Hematopoietic multipotent progenitor cell treated with erythropoietin and hydrocortisone succinate and interleukin-3 and kit ligand, for 8 days (in vitro differentiated cells): ENCODE data around the gene IFITM1.
A peak's percentile ranks its signal among the peaks of the same experiment; 100 is the strongest.

Experiments
- DNase-seq: peaks from one replicate; pipeline ENCODE4 v3.0.0-alpha.2; 2015

IFITM1 gene

DNA sequence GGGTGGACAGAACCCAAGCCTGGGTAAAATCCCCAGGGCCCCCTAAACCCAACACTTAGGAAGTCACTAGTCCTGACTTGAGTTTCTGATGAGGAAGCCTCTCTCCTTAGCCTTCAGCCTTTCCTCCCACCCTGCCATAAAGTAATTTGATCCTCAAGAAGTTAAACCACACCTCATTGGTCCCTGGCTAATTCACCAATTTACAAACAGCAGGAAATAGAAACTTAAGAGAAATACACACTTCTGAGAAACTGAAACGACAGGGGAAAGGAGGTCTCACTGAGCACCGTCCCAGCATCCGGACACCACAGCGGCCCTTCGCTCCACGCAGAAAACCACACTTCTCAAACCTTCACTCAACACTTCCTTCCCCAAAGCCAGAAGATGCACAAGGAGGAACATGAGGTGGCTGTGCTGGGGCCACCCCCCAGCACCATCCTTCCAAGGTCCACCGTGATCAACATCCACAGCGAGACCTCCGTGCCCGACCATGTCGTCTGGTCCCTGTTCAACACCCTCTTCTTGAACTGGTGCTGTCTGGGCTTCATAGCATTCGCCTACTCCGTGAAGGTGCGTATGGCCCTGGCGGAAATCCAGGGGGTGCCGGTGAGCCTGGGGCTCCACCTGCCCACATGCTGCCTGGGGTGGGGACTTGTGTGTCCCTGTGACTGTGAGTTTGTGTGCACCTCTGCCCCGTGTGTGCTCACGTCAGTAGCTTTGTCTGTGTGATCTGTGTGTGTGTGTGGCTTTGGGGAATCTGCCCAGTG is at the start of gene IFITM1:
Gene IFITM1 (plus strand): TSS at position 254 of the 767 bp plus-strand sequence. CDS start 131 bp downstream, at position 385.
- peak; percentile 53 for DNase-seq

DNA sequence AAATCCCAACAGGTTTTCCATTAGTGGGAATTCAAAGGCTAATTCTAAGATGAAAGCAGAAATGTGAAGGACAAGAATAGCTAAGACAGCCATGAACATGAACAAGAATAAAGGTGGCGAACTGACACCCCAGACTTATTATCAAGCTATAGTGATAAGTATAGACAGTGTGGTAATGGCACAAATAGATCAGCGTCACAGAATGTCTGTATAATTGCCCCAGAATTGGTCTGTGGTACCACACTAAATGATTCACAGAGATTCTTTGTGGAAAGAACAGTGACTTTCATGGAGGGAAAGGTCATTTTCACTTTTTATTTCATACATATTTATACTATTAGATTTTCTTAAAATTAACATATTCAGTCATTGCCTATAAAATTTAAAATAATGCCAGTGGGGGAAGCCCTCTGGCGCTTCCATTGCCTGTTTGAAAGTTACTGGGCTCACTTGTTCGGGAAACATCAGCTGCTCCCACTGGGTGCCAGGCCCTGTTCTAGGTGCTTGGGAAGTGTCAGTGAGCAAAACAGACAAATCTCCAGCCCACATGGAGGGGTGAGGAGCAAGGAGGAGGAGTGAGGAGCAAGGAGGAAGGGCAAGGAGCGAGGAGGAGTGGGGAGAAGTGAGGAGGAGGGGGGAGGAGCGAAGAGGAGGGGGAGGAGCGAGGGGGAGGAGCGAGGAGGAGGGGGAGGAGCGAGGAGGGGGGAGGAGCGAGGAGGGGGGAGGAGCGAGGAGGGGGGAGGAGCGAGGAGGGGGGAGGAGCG is 47.0 kb upstream of the IFITM1 start:
- peak; percentile 40 for DNase-seq

DNA sequence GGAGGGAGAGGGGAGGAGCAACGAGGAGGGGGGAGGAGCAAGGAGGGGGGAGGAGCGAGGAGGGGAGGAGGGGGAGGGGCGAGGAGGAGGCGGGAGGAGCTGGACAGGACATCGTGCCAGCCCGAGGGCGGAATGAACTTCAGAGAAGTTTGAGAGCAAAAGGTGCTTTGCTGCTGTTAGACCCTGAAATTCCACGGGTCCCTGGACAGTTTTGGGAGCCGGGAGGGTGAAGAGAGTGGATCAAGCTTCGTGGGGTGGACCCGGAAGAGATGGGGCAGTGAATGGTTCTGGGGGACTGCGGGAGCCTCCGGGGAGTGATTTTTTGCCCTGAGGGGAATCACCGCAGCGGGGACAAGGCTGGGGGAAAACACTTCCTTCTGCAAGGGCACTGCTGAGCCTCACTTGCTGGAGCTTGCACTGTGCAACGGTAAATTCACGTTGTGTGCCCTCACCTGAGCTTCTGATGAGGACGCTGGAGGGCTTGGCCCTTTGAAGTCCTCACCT is 46.3 kb upstream of the IFITM1 start:
- DNase-seq, result peak; percentile 65

DNA sequence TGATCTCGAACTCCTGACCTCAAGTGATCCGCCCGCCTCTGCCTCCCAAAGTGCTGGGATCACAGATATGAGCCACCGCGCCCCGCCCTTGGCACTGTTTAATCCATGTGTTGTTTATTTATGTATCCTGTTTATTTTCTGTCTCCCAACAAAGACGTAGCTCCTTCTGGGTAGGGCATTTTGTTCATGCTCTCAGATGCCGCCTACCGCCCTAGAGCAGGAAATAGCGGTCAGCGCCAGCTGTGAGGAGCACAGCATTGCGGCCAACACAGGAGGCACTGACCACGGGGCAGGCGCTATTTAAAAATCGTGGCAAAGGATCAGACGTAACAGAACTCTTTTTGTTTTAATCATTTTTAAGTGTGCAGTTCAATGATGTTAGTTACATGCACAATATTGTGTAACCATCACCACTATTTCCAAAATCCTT is 45.1 kb upstream of the IFITM1 start:
- peak; percentile 88 for DNase-seq

DNA sequence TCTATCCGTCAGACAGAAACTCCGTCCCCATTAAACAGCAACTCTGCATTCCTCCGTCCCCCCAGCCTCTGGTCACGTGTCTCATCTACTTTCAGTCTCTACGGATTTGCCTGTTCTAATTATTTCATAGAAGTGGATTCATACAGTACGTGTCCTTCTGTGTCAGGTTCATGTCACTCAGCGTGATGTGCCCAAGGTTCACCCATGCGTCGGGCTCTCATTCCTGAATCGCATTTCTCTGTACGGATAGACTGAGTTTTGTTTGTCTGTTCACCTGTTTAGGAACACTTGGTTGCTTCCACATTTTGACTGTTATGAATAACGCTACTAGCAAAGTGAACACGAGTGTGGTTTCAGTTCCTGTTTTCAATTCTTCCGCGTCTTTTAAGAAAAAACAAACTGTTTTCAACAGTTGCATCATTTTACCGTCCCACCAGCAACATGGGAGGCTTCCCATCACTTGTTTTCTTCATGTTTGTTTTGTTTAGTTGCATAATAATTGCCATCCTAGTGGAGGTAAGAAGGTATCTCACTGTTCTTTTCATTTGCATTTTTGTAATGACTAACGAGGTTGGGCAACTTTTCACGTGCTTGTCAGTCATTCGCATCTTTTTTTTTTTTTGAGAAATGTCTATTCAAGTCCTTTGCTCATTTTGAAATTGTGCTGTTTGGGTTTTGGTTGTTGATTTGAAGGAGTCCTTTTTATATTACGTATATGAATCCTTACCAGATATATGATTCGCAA is 44.5 kb upstream of the IFITM1 start:
- peak; percentile 78 for DNase-seq

DNA sequence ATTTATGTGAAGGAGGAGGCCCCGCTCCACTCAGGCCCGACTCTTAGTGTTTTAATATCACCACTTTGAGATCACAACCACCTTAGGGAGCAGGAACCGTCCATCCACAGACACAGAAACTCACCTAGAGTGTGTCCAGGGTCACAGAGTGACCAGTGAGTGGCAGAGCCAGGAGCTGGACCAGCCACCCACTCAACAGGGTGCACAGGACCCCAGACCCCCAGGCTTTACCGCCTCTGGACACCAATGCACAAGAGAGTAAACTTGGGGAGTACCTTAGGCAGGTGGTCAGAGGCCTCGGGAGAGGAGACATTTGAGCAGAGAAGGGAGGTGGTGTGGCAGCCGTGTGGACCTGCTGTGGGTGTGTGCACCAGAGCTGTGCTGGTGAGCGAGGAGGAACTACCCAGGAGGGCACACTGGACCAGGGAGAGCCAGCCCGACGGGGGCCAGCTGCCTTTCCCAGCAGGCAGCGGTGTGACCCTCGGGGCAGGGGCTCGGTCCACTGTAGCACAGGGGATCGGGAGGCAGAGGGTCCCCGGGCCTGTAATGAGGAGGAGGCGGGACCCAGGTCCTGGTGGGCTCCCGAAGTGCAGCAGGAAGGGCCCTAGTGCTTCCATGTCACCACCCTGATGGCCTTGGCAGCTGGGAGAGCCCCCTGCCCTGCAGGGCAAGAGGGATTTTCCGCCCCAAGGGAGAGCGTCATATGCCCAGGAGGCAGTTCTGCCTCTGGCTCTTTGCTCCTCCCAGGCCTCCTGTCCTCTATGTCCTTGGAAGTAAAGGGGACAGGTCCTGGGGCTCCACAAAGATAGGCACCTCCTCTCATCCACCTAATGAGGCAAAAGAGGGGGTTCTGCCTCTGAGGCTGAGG is 43.2 kb upstream of the IFITM1 start:
- no peak for DNase-seq

DNA sequence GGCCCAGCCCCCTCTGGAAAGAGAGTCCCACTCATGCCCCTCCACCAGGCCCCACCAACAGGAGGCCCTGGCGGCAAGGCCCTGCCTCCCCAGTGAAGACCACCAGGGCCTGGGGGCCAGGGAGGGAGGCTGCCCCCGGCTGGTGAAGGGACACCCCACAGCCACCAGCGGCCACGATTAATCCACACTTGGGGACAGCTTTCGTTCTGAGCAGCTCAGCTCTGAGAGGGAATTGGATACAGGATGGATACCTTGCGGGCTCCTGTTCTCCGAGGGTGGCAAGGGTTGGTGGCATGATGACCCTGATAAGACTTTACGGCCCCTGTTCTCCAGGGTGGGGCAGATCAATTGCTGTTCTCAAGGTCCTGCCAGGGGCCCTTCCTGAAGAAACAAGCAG is 42.5 kb upstream of the IFITM1 start:
- no peak for DNase-seq

DNA sequence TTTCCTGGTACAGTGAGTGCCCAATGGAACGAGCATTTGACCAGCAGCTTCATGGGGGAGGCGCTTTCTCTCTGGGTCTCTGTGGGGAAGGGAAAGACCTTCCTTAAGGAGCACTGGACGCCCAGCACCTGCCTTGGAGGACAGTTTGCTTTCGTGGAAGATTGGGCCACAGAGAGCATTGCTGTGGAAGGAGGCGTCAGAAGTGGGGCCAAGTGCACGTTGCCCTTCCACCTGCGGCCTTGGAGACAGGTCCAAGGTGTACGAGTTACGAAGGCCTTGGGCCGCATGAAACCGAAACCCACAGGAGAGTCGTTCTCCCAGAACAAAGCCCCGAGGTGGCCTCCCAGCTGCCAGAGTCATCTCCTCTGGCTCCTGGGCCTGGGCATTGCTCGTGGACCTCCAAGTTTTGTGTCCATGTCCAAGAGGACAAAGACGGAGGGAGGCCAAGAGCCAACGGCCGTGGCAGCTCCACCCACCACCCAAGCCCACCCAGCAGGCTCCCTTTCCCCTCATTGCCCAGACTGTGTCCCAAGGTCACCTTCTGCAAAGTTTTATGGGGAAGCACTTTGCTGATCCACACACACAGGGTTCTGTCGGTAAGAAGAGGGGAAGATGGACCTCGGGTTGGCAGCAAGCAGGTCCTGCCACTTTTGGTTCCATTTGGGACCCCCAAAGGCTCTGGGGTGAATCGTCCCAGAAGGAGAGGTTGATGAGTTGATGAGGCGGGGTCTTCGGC is 41.5 kb upstream of the IFITM1 start:
- no peak for DNase-seq

DNA sequence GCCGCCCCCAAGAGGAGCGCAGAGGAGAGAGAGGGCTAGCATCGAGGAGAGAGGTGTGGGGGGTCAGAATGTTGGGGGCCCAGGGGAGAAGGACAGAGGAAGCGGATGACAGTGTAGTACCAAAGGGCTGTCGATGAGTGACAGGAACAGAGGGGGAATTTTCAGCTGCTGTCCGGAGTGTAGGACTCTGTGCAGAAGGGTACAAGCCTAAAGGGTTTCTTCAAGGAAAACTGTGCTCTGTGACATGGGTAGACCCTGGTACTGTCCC is 41.0 kb upstream of the IFITM1 start:
- no peak for DNase-seq

DNA sequence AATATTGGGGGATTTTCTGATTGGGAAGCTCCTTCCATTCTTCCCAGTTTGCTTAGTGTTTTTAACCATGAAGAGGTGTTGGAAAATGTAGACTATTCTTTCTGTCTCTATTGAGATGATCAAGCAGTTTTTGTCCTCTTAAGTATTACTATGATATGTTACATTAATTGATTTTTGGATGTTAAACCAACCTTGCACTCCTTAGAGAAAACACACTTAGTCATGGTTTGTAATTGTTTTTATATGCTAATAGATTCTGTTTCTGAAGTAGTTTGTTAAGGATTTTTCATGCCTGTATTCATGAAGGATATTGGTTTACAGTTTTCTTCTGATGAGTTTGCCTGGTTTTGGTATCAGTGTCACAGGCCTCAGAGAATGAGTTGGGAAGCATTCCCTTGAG is 37.6 kb upstream of the IFITM1 start:
- no peak for DNase-seq

DNA sequence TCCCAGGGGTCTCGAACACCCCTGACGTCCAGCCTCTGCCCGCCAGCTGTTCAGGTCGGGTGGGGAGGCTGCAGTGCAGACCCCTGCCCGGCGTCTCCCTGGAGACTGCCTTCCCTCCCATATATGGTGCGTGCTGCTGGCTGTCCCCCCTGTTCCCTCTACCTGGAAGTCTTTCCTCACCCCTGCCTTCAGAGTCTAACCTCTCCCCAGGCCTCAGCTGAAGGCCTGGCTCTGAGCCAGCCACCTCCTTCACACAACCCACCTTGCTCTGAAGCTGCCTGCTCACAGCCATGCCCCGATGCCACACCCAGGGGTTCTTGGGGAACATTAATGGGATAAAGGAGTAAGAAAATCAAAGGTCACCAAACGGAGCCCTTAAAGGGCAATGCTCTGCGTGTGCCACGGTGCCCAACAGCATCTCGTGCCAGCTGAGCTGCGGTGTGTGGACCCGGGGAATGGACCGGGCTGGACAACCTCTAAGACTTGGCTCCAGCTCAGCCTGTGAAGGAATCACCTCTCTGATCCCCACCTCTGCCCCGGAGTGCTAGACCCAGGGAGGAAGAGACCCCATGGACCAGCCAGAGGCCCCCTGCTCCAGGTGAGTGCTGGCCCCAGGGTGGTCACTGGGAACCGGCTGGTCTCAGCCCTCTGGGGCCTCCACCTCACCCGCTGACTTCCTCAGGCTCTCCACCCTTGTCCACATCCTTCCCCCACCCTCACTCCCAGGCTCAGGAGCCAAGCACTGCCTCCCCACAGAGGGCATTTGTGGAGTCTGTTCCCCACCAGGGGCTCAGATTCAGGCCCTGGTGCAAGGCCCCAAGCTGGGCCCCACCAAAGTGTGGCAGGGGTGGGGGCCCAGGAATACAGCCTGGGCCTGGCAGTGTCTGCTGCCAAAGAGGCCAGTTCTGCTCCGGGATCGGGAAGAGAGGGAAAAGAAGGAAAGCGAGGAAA is 35.6 kb upstream of the IFITM1 start, which contains the start of gene NLRP6:
Gene NLRP6 (plus strand): TSS at position 407 of the 951 bp plus-strand sequence. CDS start 163 bp downstream, at position 570.
- DNase-seq, result no peak

DNA sequence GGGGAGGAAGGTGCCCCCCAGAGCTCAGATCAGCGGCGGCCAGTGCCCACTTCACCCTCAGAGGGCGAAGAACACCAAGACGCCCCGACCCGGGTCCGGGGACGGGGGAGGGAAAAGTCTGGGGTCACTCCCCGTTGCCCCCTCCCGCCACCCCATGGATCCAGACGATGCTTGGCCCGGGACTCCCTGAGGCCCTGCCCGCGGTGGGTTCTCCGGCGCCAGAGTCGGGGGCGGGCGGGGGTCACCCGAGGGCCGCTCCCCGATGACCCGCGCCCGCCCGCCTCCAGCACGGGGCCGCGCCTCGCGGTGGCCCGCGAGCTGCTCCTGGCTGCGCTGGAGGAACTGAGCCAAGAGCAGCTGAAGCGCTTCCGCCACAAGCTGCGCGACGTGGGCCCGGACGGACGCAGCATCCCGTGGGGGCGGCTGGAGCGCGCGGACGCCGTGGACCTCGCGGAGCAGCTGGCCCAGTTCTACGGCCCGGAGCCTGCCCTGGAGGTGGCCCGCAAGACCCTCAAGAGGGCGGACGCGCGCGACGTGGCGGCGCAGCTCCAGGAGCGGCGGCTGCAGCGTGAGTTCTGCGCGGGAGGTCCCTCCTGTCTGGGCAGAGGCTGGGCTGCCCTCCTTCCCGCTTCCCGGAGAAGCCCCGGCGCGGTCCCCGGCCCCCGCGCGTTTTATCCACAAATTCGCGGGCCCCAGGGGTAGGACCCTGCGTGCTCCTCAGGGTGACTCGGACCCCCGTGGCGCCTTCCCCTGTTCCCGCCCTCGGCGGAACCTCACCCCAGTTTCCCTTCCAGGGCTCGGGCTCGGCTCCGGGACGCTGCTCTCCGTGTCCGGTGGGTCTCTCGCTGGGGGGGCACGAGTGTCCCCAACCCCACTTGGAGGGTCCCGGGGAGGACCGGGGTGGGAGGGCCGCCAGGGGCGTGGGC is 34.5 kb upstream of the IFITM1 start:
- DNase-seq, result no peak

DNA sequence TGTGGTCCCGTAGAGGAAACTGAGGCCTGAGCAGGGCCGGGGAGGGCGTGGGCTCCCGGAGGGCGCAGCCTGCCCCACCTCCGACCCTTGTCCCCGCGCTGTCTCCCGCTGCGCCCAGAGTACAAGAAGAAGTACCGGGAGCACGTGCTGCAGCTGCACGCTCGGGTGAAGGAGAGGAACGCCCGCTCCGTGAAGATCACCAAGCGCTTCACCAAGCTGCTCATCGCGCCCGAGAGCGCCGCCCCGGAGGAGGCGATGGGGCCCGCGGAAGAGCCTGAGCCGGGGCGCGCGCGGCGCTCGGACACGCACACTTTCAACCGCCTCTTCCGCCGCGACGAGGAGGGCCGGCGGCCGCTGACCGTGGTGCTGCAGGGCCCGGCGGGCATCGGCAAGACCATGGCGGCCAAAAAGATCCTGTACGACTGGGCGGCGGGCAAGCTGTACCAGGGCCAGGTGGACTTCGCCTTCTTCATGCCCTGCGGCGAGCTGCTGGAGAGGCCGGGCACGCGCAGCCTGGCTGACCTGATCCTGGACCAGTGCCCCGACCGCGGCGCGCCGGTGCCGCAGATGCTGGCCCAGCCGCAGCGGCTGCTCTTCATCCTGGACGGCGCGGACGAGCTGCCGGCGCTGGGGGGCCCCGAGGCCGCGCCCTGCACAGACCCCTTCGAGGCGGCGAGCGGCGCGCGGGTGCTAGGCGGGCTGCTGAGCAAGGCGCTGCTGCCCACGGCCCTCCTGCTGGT is 33.7 kb upstream of the IFITM1 start:
- DNase-seq, result peak; percentile 23

DNA sequence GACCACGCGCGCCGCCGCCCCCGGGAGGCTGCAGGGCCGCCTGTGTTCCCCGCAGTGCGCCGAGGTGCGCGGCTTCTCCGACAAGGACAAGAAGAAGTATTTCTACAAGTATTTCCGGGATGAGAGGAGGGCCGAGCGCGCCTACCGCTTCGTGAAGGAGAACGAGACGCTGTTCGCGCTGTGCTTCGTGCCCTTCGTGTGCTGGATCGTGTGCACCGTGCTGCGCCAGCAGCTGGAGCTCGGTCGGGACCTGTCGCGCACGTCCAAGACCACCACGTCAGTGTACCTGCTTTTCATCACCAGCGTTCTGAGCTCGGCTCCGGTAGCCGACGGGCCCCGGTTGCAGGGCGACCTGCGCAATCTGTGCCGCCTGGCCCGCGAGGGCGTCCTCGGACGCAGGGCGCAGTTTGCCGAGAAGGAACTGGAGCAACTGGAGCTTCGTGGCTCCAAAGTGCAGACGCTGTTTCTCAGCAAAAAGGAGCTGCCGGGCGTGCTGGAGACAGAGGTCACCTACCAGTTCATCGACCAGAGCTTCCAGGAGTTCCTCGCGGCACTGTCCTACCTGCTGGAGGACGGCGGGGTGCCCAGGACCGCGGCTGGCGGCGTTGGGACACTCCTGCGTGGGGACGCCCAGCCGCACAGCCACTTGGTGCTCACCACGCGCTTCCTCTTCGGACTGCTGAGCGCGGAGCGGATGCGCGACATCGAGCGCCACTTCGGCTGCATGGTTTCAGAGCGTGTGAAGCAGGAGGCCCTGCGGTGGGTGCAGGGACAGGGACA is 32.9 kb upstream of the IFITM1 start:
- no peak for DNase-seq

DNA sequence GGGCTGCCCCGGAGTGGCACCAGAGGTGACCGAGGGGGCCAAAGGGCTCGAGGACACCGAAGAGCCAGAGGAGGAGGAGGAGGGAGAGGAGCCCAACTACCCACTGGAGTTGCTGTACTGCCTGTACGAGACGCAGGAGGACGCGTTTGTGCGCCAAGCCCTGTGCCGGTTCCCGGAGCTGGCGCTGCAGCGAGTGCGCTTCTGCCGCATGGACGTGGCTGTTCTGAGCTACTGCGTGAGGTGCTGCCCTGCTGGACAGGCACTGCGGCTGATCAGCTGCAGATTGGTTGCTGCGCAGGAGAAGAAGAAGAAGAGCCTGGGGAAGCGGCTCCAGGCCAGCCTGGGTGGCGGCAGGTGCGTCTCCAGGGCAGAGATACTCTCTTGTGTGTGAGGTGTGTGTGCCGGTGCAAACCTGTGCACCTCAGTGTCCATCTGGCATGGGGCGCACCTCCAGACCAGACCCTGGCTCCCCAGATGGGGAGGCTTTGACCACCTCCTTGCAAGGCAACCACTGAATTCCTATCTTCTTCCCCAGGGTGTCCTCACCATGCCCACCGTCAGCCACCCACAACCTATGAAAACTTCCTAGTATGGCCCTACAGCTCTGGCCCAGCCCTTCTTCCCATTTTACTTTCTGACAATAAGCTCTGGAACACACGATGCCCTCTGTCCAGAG is 32.2 kb upstream of the IFITM1 start:
- DNase-seq, result no peak

DNA sequence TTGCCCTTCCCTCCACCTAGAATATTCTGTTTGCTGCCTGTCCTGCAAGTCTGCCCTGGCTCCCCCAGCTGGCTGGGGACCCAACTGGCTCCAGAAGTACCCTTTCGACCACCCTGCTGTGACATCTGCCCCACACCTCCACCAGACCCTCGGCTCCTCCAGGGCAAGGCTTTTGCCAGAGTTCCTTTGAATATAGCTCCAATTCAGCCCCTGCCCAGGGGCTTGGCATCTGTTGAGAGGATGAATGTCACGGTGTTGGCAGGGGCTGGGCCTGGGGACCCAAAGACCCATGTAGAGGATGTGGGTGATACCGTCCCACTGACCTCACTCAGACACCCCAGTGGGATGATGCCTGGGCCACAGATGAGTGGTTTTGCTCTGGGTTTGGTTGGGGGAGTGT is 31.7 kb upstream of the IFITM1 start:
- no peak for DNase-seq
